A549 (cell line): ENCODE data around the gene RXRA. TPM values are rescaled to one million over a fixed set of nuclear protein-coding genes. Genes with fewer than 3 reads are reported as not detected.

ENCODE experiments used
- ATAC-seq, 2 experiments: fragments of 200-7000 bp in 1 of 2; fragments of >200 bp in 1 of 2; cut with Nextera tagmentation in 1 of 2; cut with Tn5 transposase in 1 of 2; 3 replicates each; pipeline versions ENCODE4 v1.8.0 to v1.9.1; 2018 to 2020; ENCODE audit warnings: mild to moderate bottlenecking in 1 of 2, moderate library complexity in 1 of 2
- CTCF ChIA-PET: fragments of 300-600 bp; sonication (Branson Sonifier 250); formaldehyde crosslinking; extraction: SDS; loops from one replicate; lab custom pipeline; 2021; ENCODE audit warnings: antibody characterized with exemption, inconsistent platforms; lab: Yijun Ruan, JAX
- POLR2A ChIA-PET: fragments of 350-600 bp; formaldehyde crosslinking; extraction: SDS; loops from one replicate; lab custom pipeline; 2021; ENCODE audit warnings: antibody characterized with exemption, inconsistent platforms; lab: Yijun Ruan, JAX
- DNase-seq, 2 experiments: peaks; one replicate each; pipeline versions ENCODE4 v3.0.0 to v3.0.0-alpha.2; 2011 to 2016; ENCODE audit warnings: low read depth in 1 of 2, low spot score in 1 of 2
- FAIRE-seq: peaks from 2 replicates; lab custom pipeline; 2011; peaks lifted over from hg19 to GRCh38; lab: Jason Lieb, UNC
- H3K27ac ChIP-seq, 2 experiments: fragments of >200 bp; sonication (Bioruptor Twin); formaldehyde crosslinking; 3 replicates each; pipeline ENCODE4 v1.5.1; 2016 to 2017
- H3K4me1 ChIP-seq: fragments of >200 bp; sonication (Bioruptor Twin); formaldehyde crosslinking; 3 replicates; pipeline ENCODE4 v1.6.1; 2016
- H3K4me2 ChIP-seq: fragments of >200 bp; sonication (Bioruptor Twin); formaldehyde crosslinking; 3 replicates; pipeline ENCODE4 v1.6.1; 2016
- H3K4me3 ChIP-seq: fragments of >200 bp; sonication (Bioruptor Twin); formaldehyde crosslinking; 3 replicates; pipeline ENCODE4 v1.5.1; 2016
- H3K9me3 ChIP-seq: fragments of >200 bp; sonication (Bioruptor Twin); formaldehyde crosslinking; 3 replicates; pipeline ENCODE4 v1.6.1; 2016
- CBX2 ChIP-seq: fragments of 200-600 bp; sonication (generic); IDR thresholded peaks from 2 replicates; pipeline ENCODE4 v1.6.1; 2016; ENCODE audit warnings: low read depth, mild to moderate bottlenecking, borderline replicate concordance
- CHD2 ChIP-seq: fragments of 150-350 bp; IDR thresholded peaks from 2 replicates; pipeline ENCODE4 v1.6.1; 2014; ENCODE audit warnings: low read length; ENCODE audit not compliant: partially characterized antibody
- EHMT2 ChIP-seq: fragments of 200-600 bp; sonication (generic); IDR thresholded peaks from 2 replicates; pipeline ENCODE4 v1.6.1; 2016; ENCODE audit warnings: antibody characterized with exemption, low read depth, mild to moderate bottlenecking, moderate library complexity
- ESRRA ChIP-seq: fragments of 150-350 bp; IDR thresholded peaks from 2 replicates; pipeline ENCODE4 v1.6.1; 2014; ENCODE audit warnings: mild to moderate bottlenecking, low read length, borderline replicate concordance
- HOXB13 ChIP-seq: fragments of 250-450 bp; sonication (Bioruptor Pico); IDR thresholded peaks from 2 replicates; pipeline ENCODE4 v1.5.0; 2020; ENCODE audit warnings: low read depth, mild to moderate bottlenecking, moderate library complexity
- KDM5A ChIP-seq: fragments of 200-600 bp; sonication (generic); IDR thresholded peaks from 2 replicates; pipeline ENCODE4 v1.6.1; 2016; ENCODE audit warnings: antibody characterized with exemption, mild to moderate bottlenecking
- NFE2L2 ChIP-seq: fragments of 150-350 bp; conservative IDR thresholded peaks from 2 replicates; pipeline ENCODE4 v1.6.1; 2014; ENCODE audit warnings: low read length
- RCOR1 ChIP-seq: fragments of 150-350 bp; IDR thresholded peaks from 2 replicates; pipeline ENCODE4 v1.6.1; 2014; ENCODE audit warnings: antibody characterized with exemption, low read length, low read depth
- ZC3H11A ChIP-seq: fragments of 450-650 bp; IDR thresholded peaks from 2 replicates; pipeline ENCODE4 v1.6.1; 2014; ENCODE audit warnings: antibody characterized with exemption, mild to moderate bottlenecking
- ZSCAN20 ChIP-seq: fragments of 250-450 bp; sonication (Bioruptor Pico); IDR thresholded peaks from 2 replicates; pipeline ENCODE4 v1.8.0; 2022; ENCODE audit warnings: mild to moderate bottlenecking, moderate library complexity
- WGBS: methylation state at CpG from one replicate; pipeline ENCODE4 v1.1.6; 2017; ENCODE audit errors: missing lambda C conversion rate; 5-methylcytosine and 5-hydroxymethylcytosine counted together
- polyA plus RNA-seq, 4 experiments: library from polyadenylated mRNA; depleted of rRNA in 3 of 4; stranded (reverse); fragments of >200 nt; fragmentation: RNase III in 1 of 4; extraction: RNeasy Plus Mini Kit Qiagen cat#74134 plus additional on column Dnase treatment in 1 of 4; gene quantifications; 2 replicates in 3 of 4; 3 replicates in 1 of 4; pipeline ENCODE4 v1.2.3, GENCODE V29; 2011 to 2017
- TF ChIP-seq, protein P1 (sequence below): IDR thresholded peaks from 2 replicates; pipeline ENCODE4 v1.6.1; 2012; ENCODE audit warnings: low read depth, borderline replicate concordance
- TF ChIP-seq, protein P2 (sequence below): fragments of 150-350 bp; IDR thresholded peaks from 2 replicates; pipeline ENCODE4 v1.6.1; 2014; ENCODE audit warnings: low read depth, mild to moderate bottlenecking, low read length
- TF ChIP-seq, protein P3 (sequence below): IDR thresholded peaks from 2 replicates; pipeline ENCODE4 v1.6.1; 2012
- TF ChIP-seq, protein P4 (sequence below): fragments of 250-450 bp; sonication (Bioruptor Pico); IDR thresholded peaks from 2 replicates; pipeline ENCODE4 v1.5.0; 2021; ENCODE audit warnings: mild to moderate bottlenecking, moderate library complexity, borderline replicate concordance
- TF ChIP-seq, protein P5 (sequence below): fragments of >200 bp; sonication (Bioruptor Twin); formaldehyde crosslinking; IDR thresholded peaks from 3 replicates; pipeline ENCODE4 v1.5.1; 2016

Gene RXRA
- polyA plus RNA-seq, 2 of the 4 experiments (the other 2 are of a cell fraction): 6.6 to 23.9 TPM

DNA sequence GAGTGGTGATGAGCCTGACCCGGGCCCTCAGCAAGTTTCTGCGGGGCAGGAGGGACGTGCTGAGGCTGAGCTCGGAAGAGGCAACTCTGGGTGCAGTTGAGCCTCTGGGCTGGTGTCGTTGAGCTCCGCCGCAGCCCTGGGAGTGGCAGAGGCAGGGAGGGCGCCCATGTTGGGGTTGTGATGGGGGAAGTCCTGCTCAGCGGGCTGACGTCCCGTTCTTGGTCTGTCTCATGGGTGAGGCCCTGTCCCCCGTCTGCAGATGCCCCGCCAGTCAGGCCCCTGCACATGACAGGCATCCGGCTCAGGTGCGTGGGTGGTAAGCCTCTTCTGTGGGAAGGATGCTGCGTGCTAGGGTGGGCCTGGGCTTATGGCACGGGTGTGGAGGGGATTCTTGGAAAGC lies 64.3 kb downstream of the RXRA start:
- Histone ChIP-seq H3K4me2 (no peak overlapping the region), H3K4me1 (peaks cover 26% of the 10 kb centered on the region), H3K27ac (peak overlapping the region in 1 of 2 experiments; percentile 97; a peak in 1 of 6 replicates), H3K9me3 (no peaks in the 10 kb centered on the region), H3K4me3 (no peak overlapping the region)
- no peak for ATAC-seq
- DNase-seq: no peak
- POLR2A ChIA-PET: no interaction called here
- CTCF ChIA-PET: interaction anchor here (0.9 to 2.8 kb wide), 3 partner anchors 9 to 220 kb away, joined by 4 to 13 read pairs (median 8); no protein-coding TSS in a partner anchor
- TF ChIP-seq, protein P1, sequence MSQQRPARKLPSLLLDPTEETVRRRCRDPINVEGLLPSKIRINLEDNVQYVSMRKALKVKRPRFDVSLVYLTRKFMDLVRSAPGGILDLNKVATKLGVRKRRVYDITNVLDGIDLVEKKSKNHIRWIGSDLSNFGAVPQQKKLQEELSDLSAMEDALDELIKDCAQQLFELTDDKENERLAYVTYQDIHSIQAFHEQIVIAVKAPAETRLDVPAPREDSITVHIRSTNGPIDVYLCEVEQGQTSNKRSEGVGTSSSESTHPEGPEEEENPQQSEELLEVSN: no peak
- TF ChIP-seq ESRRA: no peak
- TF ChIP-seq CHD2: no peak
- TF ChIP-seq HOXB13 (CRISPR knock-in tag): no peak
- no peak for TF ChIP-seq CBX2
- TF ChIP-seq EHMT2: no peak
- TF ChIP-seq, protein P2, sequence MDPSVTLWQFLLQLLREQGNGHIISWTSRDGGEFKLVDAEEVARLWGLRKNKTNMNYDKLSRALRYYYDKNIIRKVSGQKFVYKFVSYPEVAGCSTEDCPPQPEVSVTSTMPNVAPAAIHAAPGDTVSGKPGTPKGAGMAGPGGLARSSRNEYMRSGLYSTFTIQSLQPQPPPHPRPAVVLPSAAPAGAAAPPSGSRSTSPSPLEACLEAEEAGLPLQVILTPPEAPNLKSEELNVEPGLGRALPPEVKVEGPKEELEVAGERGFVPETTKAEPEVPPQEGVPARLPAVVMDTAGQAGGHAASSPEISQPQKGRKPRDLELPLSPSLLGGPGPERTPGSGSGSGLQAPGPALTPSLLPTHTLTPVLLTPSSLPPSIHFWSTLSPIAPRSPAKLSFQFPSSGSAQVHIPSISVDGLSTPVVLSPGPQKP: no peak
- no peak for TF ChIP-seq NFE2L2
- 94% methylated on average over 6 of the region's 17 CpGs for WGBS
- FAIRE-seq: no peak

DNA sequence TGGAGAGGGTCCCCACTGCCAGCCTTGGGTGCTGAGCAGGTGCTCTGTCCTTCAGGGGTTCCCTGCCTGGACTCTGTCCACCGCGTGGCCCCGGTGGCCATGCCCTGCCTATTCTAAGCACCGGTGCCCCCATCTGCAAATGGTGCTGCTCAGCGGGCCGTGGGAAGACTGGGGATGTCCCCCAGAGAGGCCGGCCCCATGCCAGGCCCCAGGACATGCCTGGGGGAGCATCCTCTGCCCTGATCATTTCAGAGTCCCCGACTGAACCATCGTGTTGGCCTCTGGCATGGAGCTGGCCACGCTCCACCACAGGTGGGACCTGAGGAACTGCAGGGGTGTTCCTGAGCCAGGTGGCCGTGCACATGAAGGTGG lies 64.7 kb downstream of the RXRA start:
- H3K27ac ChIP-seq: no peak overlapping the region
- H3K4me3 ChIP-seq: no peak overlapping the region
- TF ChIP-seq, protein P3, sequence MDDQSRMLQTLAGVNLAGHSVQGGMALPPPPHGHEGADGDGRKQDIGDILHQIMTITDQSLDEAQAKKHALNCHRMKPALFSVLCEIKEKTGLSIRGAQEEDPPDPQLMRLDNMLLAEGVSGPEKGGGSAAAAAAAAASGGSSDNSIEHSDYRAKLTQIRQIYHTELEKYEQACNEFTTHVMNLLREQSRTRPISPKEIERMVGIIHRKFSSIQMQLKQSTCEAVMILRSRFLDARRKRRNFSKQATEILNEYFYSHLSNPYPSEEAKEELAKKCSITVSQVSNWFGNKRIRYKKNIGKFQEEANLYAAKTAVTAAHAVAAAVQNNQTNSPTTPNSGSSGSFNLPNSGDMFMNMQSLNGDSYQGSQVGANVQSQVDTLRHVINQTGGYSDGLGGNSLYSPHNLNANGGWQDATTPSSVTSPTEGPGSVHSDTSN: no peak
- no peak for TF ChIP-seq ZC3H11A
- no peak for TF ChIP-seq CHD2
- no peak for TF ChIP-seq ZSCAN20 (CRISPR knock-in tag)
- TF ChIP-seq, protein P4, sequence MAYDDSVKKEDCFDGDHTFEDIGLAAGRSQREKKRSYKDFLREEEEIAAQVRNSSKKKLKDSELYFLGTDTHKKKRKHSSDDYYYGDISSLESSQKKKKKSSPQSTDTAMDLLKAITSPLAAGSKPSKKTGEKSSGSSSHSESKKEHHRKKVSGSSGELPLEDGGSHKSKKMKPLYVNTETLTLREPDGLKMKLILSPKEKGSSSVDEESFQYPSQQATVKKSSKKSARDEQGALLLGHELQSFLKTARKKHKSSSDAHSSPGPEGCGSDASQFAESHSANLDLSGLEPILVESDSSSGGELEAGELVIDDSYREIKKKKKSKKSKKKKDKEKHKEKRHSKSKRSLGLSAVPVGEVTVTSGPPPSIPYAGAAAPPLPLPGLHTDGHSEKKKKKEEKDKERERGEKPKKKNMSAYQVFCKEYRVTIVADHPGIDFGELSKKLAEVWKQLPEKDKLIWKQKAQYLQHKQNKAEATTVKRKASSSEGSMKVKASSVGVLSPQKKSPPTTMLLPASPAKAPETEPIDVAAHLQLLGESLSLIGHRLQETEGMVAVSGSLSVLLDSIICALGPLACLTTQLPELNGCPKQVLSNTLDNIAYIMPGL (CRISPR knock-in tag): no peak
- TF ChIP-seq, protein P5, sequence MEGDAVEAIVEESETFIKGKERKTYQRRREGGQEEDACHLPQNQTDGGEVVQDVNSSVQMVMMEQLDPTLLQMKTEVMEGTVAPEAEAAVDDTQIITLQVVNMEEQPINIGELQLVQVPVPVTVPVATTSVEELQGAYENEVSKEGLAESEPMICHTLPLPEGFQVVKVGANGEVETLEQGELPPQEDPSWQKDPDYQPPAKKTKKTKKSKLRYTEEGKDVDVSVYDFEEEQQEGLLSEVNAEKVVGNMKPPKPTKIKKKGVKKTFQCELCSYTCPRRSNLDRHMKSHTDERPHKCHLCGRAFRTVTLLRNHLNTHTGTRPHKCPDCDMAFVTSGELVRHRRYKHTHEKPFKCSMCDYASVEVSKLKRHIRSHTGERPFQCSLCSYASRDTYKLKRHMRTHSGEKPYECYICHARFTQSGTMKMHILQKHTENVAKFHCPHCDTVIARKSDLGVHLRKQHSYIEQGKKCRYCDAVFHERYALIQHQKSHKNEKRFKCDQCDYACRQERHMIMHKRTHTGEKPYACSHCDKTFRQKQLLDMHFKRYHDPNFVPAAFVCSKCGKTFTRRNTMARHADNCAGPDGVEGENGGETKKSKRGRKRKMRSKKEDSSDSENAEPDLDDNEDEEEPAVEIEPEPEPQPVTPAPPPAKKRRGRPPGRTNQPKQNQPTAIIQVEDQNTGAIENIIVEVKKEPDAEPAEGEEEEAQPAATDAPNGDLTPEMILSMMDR: no peak
- no peak for TF ChIP-seq RCOR1
- no peak for TF ChIP-seq KDM5A
- TF ChIP-seq, all 56 proteins: peak for 0
- Histone ChIP-seq H3K4me2 (no peak overlapping the region), H3K4me1 (peaks cover 26% of the 10 kb centered on the region), H3K9me3 (no peaks in the 10 kb centered on the region)
- POLR2A ChIA-PET: no interaction called here
- no peak for FAIRE-seq
- CTCF ChIA-PET: interaction anchor here (0.9 to 2.8 kb wide), 4 partner anchors 9 to 220 kb away, joined by 3 to 13 read pairs (median 6); no protein-coding TSS in a partner anchor
- DNase-seq: no peak
- 95% methylated on average over 2 of the region's 11 CpGs for WGBS
- no peak for ATAC-seq
